Panc1 (cell line): ENCODE measurements around the gene CNTN5.

Experiments
- CTCF ChIP-seq: fragments of 450-650 bp; IDR thresholded peaks from 2 replicates; pipeline ENCODE4 v1.5.1; 2017; ENCODE audit warnings: mild to moderate bottlenecking
- POLR2AphosphoS5 ChIP-seq: IDR thresholded peaks from 2 replicates; pipeline ENCODE4 v1.6.1; 2012; ENCODE audit warnings: mild to moderate bottlenecking, low read depth, low read length, moderate library complexity

- TF ChIP-seq CTCF, result no peak
- no peak for TF ChIP-seq POLR2AphosphoS5
These were observed 1376.7 kb downstream of the CNTN5 start for GRCh38 chr11:100397401-100397800.
